PFSK-1 (cell line): ENCODE data around the gene VAV2.

Experiments
- FOXP2 ChIP-seq: optimal IDR thresholded peaks from 2 replicates; pipeline ENCODE3; 2011; ENCODE audit warnings: borderline replicate concordance, control low read depth, inconsistent platforms; ENCODE audit not compliant: insufficient read depth; ENCODE audit errors: extremely low read length, extremely low read depth
- POLR2AphosphoS5 ChIP-seq: IDR thresholded peaks from 2 replicates; pipeline ENCODE4 v1.6.1; 2012; ENCODE audit warnings: low read depth, mild to moderate bottlenecking, control low read depth, low read length, moderate library complexity
- REST ChIP-seq, 2 experiments: IDR thresholded peaks; 2 replicates each; pipeline versions ENCODE4 v1.6.1 to v1.8.0; 2011 to 2012; ENCODE audit warnings: low read depth in 2 of 2, low read length in 2 of 2, control low read depth in 1 of 2, inconsistent platforms in 1 of 2, mild to moderate bottlenecking in 1 of 2, moderate library complexity in 1 of 2; ENCODE audit not compliant: insufficient read depth in 1 of 2
- SIN3A ChIP-seq: IDR thresholded peaks from 2 replicates; pipeline ENCODE4 v1.6.1; 2012; ENCODE audit warnings: mild to moderate bottlenecking, low read length, moderate library complexity, borderline replicate concordance; ENCODE audit not compliant: insufficient read depth
- TAF1 ChIP-seq: IDR thresholded peaks from 2 replicates; pipeline ENCODE4 v1.6.1; 2012; ENCODE audit warnings: low read length, control low read depth, borderline replicate concordance; ENCODE audit not compliant: insufficient read depth

VAV2 gene

GRCh38 chr9:133767625-133768024 lies 224.5 kb downstream of the VAV2 start:
- no peak for TF ChIP-seq REST (IDR thresholded peaks at IDR 0.05; ENCODE audit: insufficient read depth in 1 of 2, low read depth in 2 of 2, low read length in 2 of 2)
- TF ChIP-seq POLR2AphosphoS5 = no peak
- TF ChIP-seq SIN3A = no peak
- TF ChIP-seq TAF1 = no peak
- no peak for TF ChIP-seq FOXP2

- TF ChIP-seq REST (IDR thresholded peaks at IDR 0.05; ENCODE audit: insufficient read depth in 1 of 2, low read depth in 2 of 2, low read length in 2 of 2) = no peak
- no peak for TF ChIP-seq FOXP2
Observed at GRCh38 chr9:133767008-133767407, 225.1 kb downstream of the VAV2 start.

- no peak for TF ChIP-seq REST (IDR thresholded peaks at IDR 0.05; ENCODE audit: insufficient read depth in 1 of 2, low read depth in 2 of 2, low read length in 2 of 2)
- TF ChIP-seq POLR2AphosphoS5 = no peak
- TF ChIP-seq FOXP2 = no peak
- TF ChIP-seq TAF1 = no peak
Observed at GRCh38 chr9:133763272-133764183, 228.6 kb downstream of the VAV2 start.

GRCh38 chr9:133762488-133763271 lies 229.4 kb downstream of the VAV2 start:
- no peak for TF ChIP-seq TAF1

GRCh38 chr9:133761641-133762248 lies 230.4 kb downstream of the VAV2 start:
- no peak for TF ChIP-seq FOXP2
- no peak for TF ChIP-seq TAF1
- TF ChIP-seq REST (IDR thresholded peaks at IDR 0.05; ENCODE audit: insufficient read depth in 1 of 2, low read depth in 2 of 2, low read length in 2 of 2) = no peak
- no peak for TF ChIP-seq POLR2AphosphoS5
- no peak for TF ChIP-seq SIN3A
